ENCODE results near the gene TMEM200C. TPM values are rescaled to one million over a fixed set of nuclear protein-coding genes. Genes with fewer than 3 reads are reported as not detected.

Gene TMEM200C
- not detected in 5 replicates for total RNA-seq (2022; extraction: Qiagen RNA extraction; ENCODE audit: low read depth)

GRCh38 chr18:5895299-5895875, at the start of gene TMEM200C:
Gene TMEM200C, minus strand, starts transcription at chr18:5895522. Its CDS starts 3,459 bp downstream, at chr18:5892063.

Data from A549 treated with ZK216348 at 1 μM for 4 hours (cell line).